ENCODE data around the gene PSPH.

GRCh38 chr7:56033671-56034432 lies 17.4 kb downstream of the PSPH start:
- TF ChIP-seq CTCF (optimal IDR thresholded peaks at IDR 0.05 in 1 of 3, IDR thresholded peaks at IDR 0.05 in 1 of 3, conservative IDR thresholded peaks at IDR 0.05 in 1 of 3; ENCODE audit: extremely low read depth in 1 of 3, insufficient read depth in 2 of 3, low read length in 3 of 3) = peak in 2 of 3 experiments; percentile 27 to 37
- no peak for TF ChIP-seq EZH2 (IDR thresholded peaks at IDR 0.05; ENCODE audit: low read length)

Data from keratinocyte (primary cell).